ENCODE results near the gene TOMM6. TPM values are rescaled to one million over a fixed set of nuclear protein-coding genes. Genes with fewer than 3 reads are reported as not detected.

TOMM6 gene
- total RNA-seq, 3 donors from 2014 or later (not counting 1 experiment from before 2014, with no cell fraction given): 95.0 to 109 (median 96.6) TPM

- ATAC-seq: no peak
- peaks cover 0 to 3% of the 10 kb centered on the region in 2 donors for H3K27me3 Mint-ChIP-seq (ENCODE audit: low read depth in 2 of 2)
- Histone ChIP-seq H3K9me3 (ENCODE audit: control insufficient read depth, insufficient read depth, low read length) (no peaks in the 10 kb centered on the region), H3K4me1 (ENCODE audit: control insufficient read depth, insufficient read depth, low read length) (peaks cover 35% of the 10 kb centered on the region), H3K36me3 (ENCODE audit: control insufficient read depth, insufficient read depth, low read length) (no peaks in the 10 kb centered on the region), H3K27me3 (ENCODE audit: control insufficient read depth, insufficient read depth, low read length) (no peaks in the 10 kb centered on the region), H3K27ac (ENCODE audit: low read length) (no peak overlapping the region), H3K4me3 (ENCODE audit: low read length) (no peak overlapping the region)
- DNase-seq: no peak
- no peak for TF ChIP-seq CTCF (IDR thresholded peaks at IDR 0.05)
- no peak overlapping the region for H3K27ac Mint-ChIP-seq
- H3K36me3 Mint-ChIP-seq: no peaks in the 10 kb centered on the region
- H3K9me3 Mint-ChIP-seq: no peaks in the 10 kb centered on the region
- H3K4me3 Mint-ChIP-seq: peak overlapping the region; percentile 78
- H3K4me1 Mint-ChIP-seq: peaks cover 7 to 29% of the 10 kb centered on the region in 2 donors
- WGBS (ENCODE audit: insufficient coverage): 30% methylated on average over 2 of the region's 3 CpGs
- intact Hi-C loops (cut with micrococcal nuclease): loop anchor here (2.0 to 10.0 kb wide), 3 partner anchors 155 to 763 kb away; no protein-coding TSS in a partner anchor
These were observed 6.1 kb upstream of the TOMM6 start for GRCh38 chr6:41781366-41781730.

GRCh38 chr6:41783106-41783780, 4.3 kb upstream of the TOMM6 start:
- WGBS (ENCODE audit: insufficient coverage): 87% methylated on average over 4 of the region's 6 CpGs
- no peaks in the 10 kb centered on the region for H3K36me3 ChIP-seq (ENCODE audit: control insufficient read depth, insufficient read depth, low read length)
- no peak overlapping the region for H3K4me3 ChIP-seq (ENCODE audit: low read length)
- Mint-ChIP-seq H3K9me3 (no peaks in the 10 kb centered on the region), H3K27me3 (ENCODE audit: low read depth in 2 of 2) (peaks cover 0 to 3% of the 10 kb centered on the region in 2 donors), H3K27ac (no peak overlapping the region), H3K4me1 (peaks cover 7 to 38% of the 10 kb centered on the region in 2 donors), H3K36me3 (no peaks in the 10 kb centered on the region), H3K4me3 (no peak overlapping the region)
- no peaks in the 10 kb centered on the region for H3K9me3 ChIP-seq (ENCODE audit: control insufficient read depth, insufficient read depth, low read length)
- intact Hi-C loops (cut with micrococcal nuclease): loop anchor here (10.0 kb wide), 1 partner anchor 762 kb away; no protein-coding TSS in a partner anchor
- no peaks in the 10 kb centered on the region for H3K27me3 ChIP-seq (ENCODE audit: control insufficient read depth, insufficient read depth, low read length)
- ATAC-seq: no peak
- H3K27ac ChIP-seq (ENCODE audit: low read length): no peak overlapping the region
- DNase-seq: no peak
- TF ChIP-seq CTCF (IDR thresholded peaks at IDR 0.05): no peak
- H3K4me1 ChIP-seq (ENCODE audit: control insufficient read depth, insufficient read depth, low read length): peaks cover 40% of the 10 kb centered on the region

- peaks cover 1% of the 10 kb centered on the region for H3K36me3 Mint-ChIP-seq
- intact Hi-C loops (cut with micrococcal nuclease): loop anchor here (10.0 kb wide), 1 partner anchor 760 kb away; no protein-coding TSS in a partner anchor
- 80% methylated on average over 5 of the region's 5 CpGs for WGBS (ENCODE audit: insufficient coverage)
- no peak for DNase-seq
- no peaks in the 10 kb centered on the region for H3K27me3 ChIP-seq (ENCODE audit: control insufficient read depth, insufficient read depth, low read length)
- H3K9me3 Mint-ChIP-seq: no peaks in the 10 kb centered on the region
- peaks cover 0 to 32% of the 10 kb centered on the region in 2 donors for H3K4me1 Mint-ChIP-seq
- peaks cover 4% of the 10 kb centered on the region for H3K36me3 ChIP-seq (ENCODE audit: control insufficient read depth, insufficient read depth, low read length)
- H3K4me1 ChIP-seq (ENCODE audit: control insufficient read depth, insufficient read depth, low read length): peaks cover 40% of the 10 kb centered on the region
- H3K4me3 Mint-ChIP-seq: no peak overlapping the region
- H3K4me3 ChIP-seq (ENCODE audit: low read length): no peak overlapping the region
- H3K27ac Mint-ChIP-seq: no peak overlapping the region
- peaks cover 0 to 3% of the 10 kb centered on the region in 2 donors for H3K27me3 Mint-ChIP-seq (ENCODE audit: low read depth in 2 of 2)
- no peak for ATAC-seq
- no peak overlapping the region for H3K27ac ChIP-seq (ENCODE audit: low read length)
- no peaks in the 10 kb centered on the region for H3K9me3 ChIP-seq (ENCODE audit: control insufficient read depth, insufficient read depth, low read length)
- TF ChIP-seq CTCF (IDR thresholded peaks at IDR 0.05): no peak
These were observed 2.8 kb upstream of the TOMM6 start for GRCh38 chr6:41784581-41785171.
